Measurements from ENCODE around the gene GRN. TPM values are rescaled to one million over a fixed set of nuclear protein-coding genes. Genes with fewer than 3 reads are reported as not detected.

Gene GRN
- total and polyA plus RNA-seq, 9 of the 15 experiments (the other 6 are each of a cell fraction or from before 2014, with no cell fraction given) = 5.4 to 75.3 (median 20.7) TPM

DNA sequence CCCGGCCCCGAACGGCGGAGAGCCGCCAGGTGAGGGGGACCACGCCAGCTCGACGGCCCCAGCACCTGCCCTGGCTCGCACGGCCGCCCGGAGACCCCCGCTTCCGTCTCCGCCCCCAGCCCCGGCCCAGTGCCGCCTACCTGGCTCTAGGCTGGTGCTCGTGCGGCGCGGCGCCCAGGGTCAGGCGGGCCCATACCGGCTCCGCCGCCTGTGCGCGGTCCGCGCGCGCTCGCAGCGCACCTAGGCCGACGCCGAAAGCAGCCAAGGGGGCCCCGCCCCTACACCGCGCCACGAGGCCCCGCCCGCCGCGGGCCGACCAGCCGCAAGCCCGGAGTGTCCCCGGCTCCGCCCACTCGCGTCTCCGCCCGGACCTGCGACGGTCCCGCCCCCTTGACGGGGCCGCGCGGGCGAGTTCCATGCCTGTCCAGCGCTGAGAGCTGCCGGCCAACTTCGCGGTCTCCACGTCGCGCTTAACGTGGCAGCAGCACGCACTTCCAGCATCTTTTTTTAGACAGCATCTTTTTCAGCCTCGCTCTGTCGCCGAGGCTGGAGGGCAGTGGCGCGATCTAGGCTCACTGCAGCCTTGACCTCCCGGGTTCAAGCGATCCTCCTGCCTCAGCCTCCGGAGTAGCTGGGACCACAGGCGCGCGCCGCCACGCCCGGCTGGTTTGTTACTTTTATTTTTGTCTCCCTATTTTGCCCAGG lies 20.4 kb upstream of the GRN start, which contains the start of gene SLC25A39 (continued):
- TF ChIP-seq ELF2 (CRISPR knock-in tag; IDR thresholded peaks at IDR 0.05) (no peak), DACH1 (IDR thresholded peaks at IDR 0.05; ENCODE audit: partially characterized antibody) (peak; percentile 30), KDM1A (IDR thresholded peaks at IDR 0.05) (peak; percentile 65 to 80), CREB5 (CRISPR knock-in tag; IDR thresholded peaks at IDR 0.05) (no peak), SP1 (CRISPR knock-in tag; IDR thresholded peaks at IDR 0.05) (peak; percentile 75), SIN3A (IDR thresholded peaks at IDR 0.05; ENCODE audit: borderline replicate concordance in 2 of 2, control insufficient read depth in 1 of 2, low read depth in 2 of 2, low read length in 2 of 2) (peak; percentile 69 to 88; a peak in 3 of 4 replicates), MXI1 (IDR thresholded peaks at IDR 0.05; ENCODE audit: low read depth, low read length) (peak; percentile 64), SIX5 (IDR thresholded peaks at IDR 0.05; ENCODE audit: borderline replicate concordance in 1 of 2, insufficient read depth in 1 of 2, low read depth in 1 of 2, low read length in 2 of 2) (no peak), SETDB1 (IDR thresholded peaks at IDR 0.05; ENCODE audit: low read length) (no peak), U2AF2 (optimal IDR thresholded peaks at IDR 0.05; ENCODE audit: low read depth, low read length) (no peak), NR2C2 (CRISPR knock-in tag; IDR thresholded peaks at IDR 0.05) (peak; percentile 62; the same call in 1 of the 2 replicates), NR2C2 (tag; IDR thresholded peaks at IDR 0.05) (0 out of 2 replicates have a peak, but pooled peaks have one; percentile 16), ZNF384 (IDR thresholded peaks at IDR 0.05; ENCODE audit: low read depth, low read length) (no peak), DNMT1 (IDR thresholded peaks at IDR 0.05) (no peak), E2F1 (CRISPR knock-in tag; IDR thresholded peaks at IDR 0.05) (peak; percentile 47), FOXA3 (CRISPR knock-in tag; conservative IDR thresholded peaks at IDR 0.05 in 1 of 2, IDR thresholded peaks at IDR 0.05 in 1 of 2) (no peak; a peak in 1 of 4 replicates), NFE2L1 (tag; IDR thresholded peaks at IDR 0.05; ENCODE audit: borderline replicate concordance, low read depth) (no peak), ELK1 (CRISPR knock-in tag; IDR thresholded peaks at IDR 0.05) (no peak), CXXC5 (CRISPR knock-in tag; IDR thresholded peaks at IDR 0.05) (peak; percentile 85)
- TF ChIP-seq, protein P1, sequence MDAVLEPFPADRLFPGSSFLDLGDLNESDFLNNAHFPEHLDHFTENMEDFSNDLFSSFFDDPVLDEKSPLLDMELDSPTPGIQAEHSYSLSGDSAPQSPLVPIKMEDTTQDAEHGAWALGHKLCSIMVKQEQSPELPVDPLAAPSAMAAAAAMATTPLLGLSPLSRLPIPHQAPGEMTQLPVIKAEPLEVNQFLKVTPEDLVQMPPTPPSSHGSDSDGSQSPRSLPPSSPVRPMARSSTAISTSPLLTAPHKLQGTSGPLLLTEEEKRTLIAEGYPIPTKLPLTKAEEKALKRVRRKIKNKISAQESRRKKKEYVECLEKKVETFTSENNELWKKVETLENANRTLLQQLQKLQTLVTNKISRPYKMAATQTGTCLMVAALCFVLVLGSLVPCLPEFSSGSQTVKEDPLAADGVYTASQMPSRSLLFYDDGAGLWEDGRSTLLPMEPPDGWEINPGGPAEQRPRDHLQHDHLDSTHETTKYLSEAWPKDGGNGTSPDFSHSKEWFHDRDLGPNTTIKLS (IDR thresholded peaks at IDR 0.05; ENCODE audit: borderline replicate concordance, low read depth) = peak; percentile 63; the same call in 1 of the 2 replicates
- TF ChIP-seq, protein P2, sequence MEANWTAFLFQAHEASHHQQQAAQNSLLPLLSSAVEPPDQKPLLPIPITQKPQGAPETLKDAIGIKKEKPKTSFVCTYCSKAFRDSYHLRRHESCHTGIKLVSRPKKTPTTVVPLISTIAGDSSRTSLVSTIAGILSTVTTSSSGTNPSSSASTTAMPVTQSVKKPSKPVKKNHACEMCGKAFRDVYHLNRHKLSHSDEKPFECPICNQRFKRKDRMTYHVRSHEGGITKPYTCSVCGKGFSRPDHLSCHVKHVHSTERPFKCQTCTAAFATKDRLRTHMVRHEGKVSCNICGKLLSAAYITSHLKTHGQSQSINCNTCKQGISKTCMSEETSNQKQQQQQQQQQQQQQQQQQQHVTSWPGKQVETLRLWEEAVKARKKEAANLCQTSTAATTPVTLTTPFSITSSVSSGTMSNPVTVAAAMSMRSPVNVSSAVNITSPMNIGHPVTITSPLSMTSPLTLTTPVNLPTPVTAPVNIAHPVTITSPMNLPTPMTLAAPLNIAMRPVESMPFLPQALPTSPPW (CRISPR knock-in tag; IDR thresholded peaks at IDR 0.05) = peak; percentile 95

Data from K562 (cell line).